ENCODE results near the gene ARSG. TPM values are rescaled to one million over a fixed set of nuclear protein-coding genes. Genes with fewer than 3 reads are reported as not detected.

The ARSG gene
- total and polyA plus RNA-seq, 2 of the 8 experiments (the other 6 are each of a cell fraction or from before 2014, with no cell fraction given) = 3.3 to 4.0 TPM

- no peak for TF ChIP-seq RBBP5 (IDR thresholded peaks at IDR 0.05; ENCODE audit: borderline replicate concordance, low read depth, low read length)
- no peak for TF ChIP-seq ZNF274 (IDR thresholded peaks at IDR 0.05; ENCODE audit: borderline replicate concordance, extremely low read depth, low read length)
- TF ChIP-seq, protein P1, sequence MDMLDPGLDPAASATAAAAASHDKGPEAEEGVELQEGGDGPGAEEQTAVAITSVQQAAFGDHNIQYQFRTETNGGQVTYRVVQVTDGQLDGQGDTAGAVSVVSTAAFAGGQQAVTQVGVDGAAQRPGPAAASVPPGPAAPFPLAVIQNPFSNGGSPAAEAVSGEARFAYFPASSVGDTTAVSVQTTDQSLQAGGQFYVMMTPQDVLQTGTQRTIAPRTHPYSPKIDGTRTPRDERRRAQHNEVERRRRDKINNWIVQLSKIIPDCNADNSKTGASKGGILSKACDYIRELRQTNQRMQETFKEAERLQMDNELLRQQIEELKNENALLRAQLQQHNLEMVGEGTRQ (IDR thresholded peaks at IDR 0.05; ENCODE audit: low read length) = no peak
- no peak for TF ChIP-seq TEAD4 (IDR thresholded peaks at IDR 0.05; ENCODE audit: low read depth, low read length)
- no peak for TF ChIP-seq RXRA (IDR thresholded peaks at IDR 0.05; ENCODE audit: insufficient read depth, low read depth, low read length)
- TF ChIP-seq FOSL1 (IDR thresholded peaks at IDR 0.05; ENCODE audit: insufficient read depth, low read depth, low read length) = no peak
- no peak for TF ChIP-seq KDM4A (IDR thresholded peaks at IDR 0.05; ENCODE audit: low read depth, low read length, severe bottlenecking)
- no peak for TF ChIP-seq SAP30 (IDR thresholded peaks at IDR 0.05; ENCODE audit: insufficient read depth, insufficient replicate concordance, low read length)
- TF ChIP-seq EP300 (IDR thresholded peaks at IDR 0.05; ENCODE audit: borderline replicate concordance in 1 of 2, low read depth in 2 of 2, low read length in 2 of 2) = no peak
- no peak for TF ChIP-seq SP1 (IDR thresholded peaks at IDR 0.05; ENCODE audit: low read depth, low read length)
- no peak for TF ChIP-seq SIX5 (IDR thresholded peaks at IDR 0.05; ENCODE audit: low read depth, low read length)
Measured at GRCh38 chr17:68352041-68352440, 60.7 kb downstream of the ARSG start.

More at GRCh38 chr17:68352041-68352440, 60.7 kb downstream of the ARSG start:
- Histone ChIP-seq H2AK5ac (ENCODE audit: low read depth, low read length) (no peak overlapping the region), H3K4me1 (replicated peaks in 1 of 4; ENCODE audit: control insufficient read depth in 3 of 4, insufficient read depth in 4 of 4, low read length in 3 of 4) (no peaks in the 10 kb centered on the region), H3K9ac (replicated peaks in 1 of 4; ENCODE audit: extremely low read depth in 1 of 4, low read depth in 3 of 4, low read length in 3 of 4) (no peak overlapping the region), H3K4me3 (ENCODE audit: extremely low read depth in 1 of 4, insufficient read depth in 2 of 4, low read depth in 3 of 4, low read length in 4 of 4) (no peak overlapping the region), H3K27ac (ENCODE audit: low read depth, low read length) (no peak overlapping the region), H3K27me3 (replicated peaks in 1 of 4; ENCODE audit: control insufficient read depth in 3 of 4, extremely low read depth in 1 of 4, insufficient read depth in 3 of 4, low read length in 3 of 4) (no peaks in the 10 kb centered on the region), H3K14ac (ENCODE audit: insufficient read length) (no peak overlapping the region), H2AFZ (ENCODE audit: low read length) (no peak overlapping the region), H4K20me1 (replicated peaks in 1 of 2; ENCODE audit: control insufficient read depth in 1 of 2, insufficient read depth in 2 of 2, low read length in 2 of 2) (no peaks in the 10 kb centered on the region), H2BK12ac (ENCODE audit: low read depth, low read length) (no peak overlapping the region), H3K56ac (replicated peaks; ENCODE audit: insufficient read length, low read depth, low read length) (no peak overlapping the region), H3K36me3 (ENCODE audit: control insufficient read depth in 2 of 4, insufficient read depth in 4 of 4, low read length in 3 of 4) (peaks cover 0 to 3% (median 0%) of the 10 kb centered on the region in 4 experiments; a peak in 1 of 8 replicates), H3K79me1 (ENCODE audit: low read depth, low read length) (no peaks in the 10 kb centered on the region), H3K18ac (ENCODE audit: extremely low read depth, low read length) (no peak overlapping the region), H3K9me3 (ENCODE audit: insufficient read depth in 2 of 2, low read depth in 1 of 2, low read length in 1 of 2) (no peaks in the 10 kb centered on the region), H4K91ac (replicated peaks; ENCODE audit: insufficient read length, low read length) (no peak overlapping the region), H3K4ac (replicated peaks; ENCODE audit: insufficient read length, low read depth, low read length) (no peak overlapping the region), H3K4me2 (ENCODE audit: insufficient read depth in 1 of 2, low read depth in 2 of 2, low read length in 2 of 2) (no peak overlapping the region), H4K5ac (ENCODE audit: insufficient read length, low read depth, low read length) (no peak overlapping the region), H3K79me2 (ENCODE audit: control insufficient read depth in 1 of 2, insufficient read depth in 2 of 2, low read length in 2 of 2) (no peaks in the 10 kb centered on the region), H4K8ac (ENCODE audit: extremely low read depth, insufficient read depth, low read length) (no peak overlapping the region), H3K23me2 (ENCODE audit: low read depth, low read length) (no peaks in the 10 kb centered on the region), H2BK5ac (ENCODE audit: low read depth, low read length) (no peak overlapping the region), H3K23ac (ENCODE audit: insufficient read length) (no peak overlapping the region), H2BK20ac (ENCODE audit: low read length) (no peak overlapping the region), H2BK15ac (ENCODE audit: low read length) (no peak overlapping the region), H2BK120ac (replicated peaks; ENCODE audit: low read depth, low read length) (no peak overlapping the region)
- no peak for DNase-seq (ENCODE audit: low read depth in 1 of 2, low spot score in 2 of 2)
- FAIRE-seq = no peak
- CTCF ChIA-PET (ENCODE audit: partially characterized antibody) = interaction anchor here (0.7 to 1.7 kb wide), 5 partner anchors 47 to 262 kb away, joined by 3 to 10 read pairs (median 4); no protein-coding TSS in a partner anchor
- WGBS, 2 experiments (ENCODE audit: extremely low coverage in 1 of 2, insufficient coverage in 1 of 2, insufficient read length in 1 of 2, insufficient replicate concordance in 2 of 2, low coverage in 1 of 2, low lambda C conversion rate in 2 of 2, missing lambda C conversion rate in 1 of 2) = 87% methylated on average over 3 of the region's 3 CpGs; no CpG with 5 or more reads in 1 of the 2 experiments
- POLR2A ChIA-PET (ENCODE audit: partially characterized antibody) = no interaction called here

All from H1 (cell line).